ENCODE measurements around the gene ALG9.

- no peak for TF ChIP-seq CTCF (conservative IDR thresholded peaks at IDR 0.05)
- no peak for TF ChIP-seq ZFX (IDR thresholded peaks at IDR 0.05)
These were observed 877 bp downstream of the ALG9 start for GRCh38 chr11:111870522-111870885.

All from C4-2B (cell line).